ENCODE measurements around the gene MINDY4. TPM values are rescaled to one million over a fixed set of nuclear protein-coding genes. Genes with fewer than 3 reads are reported as not detected.

Gene MINDY4
- total RNA-seq = 6.6 and 18.3 TPM in 2 replicates

DNA sequence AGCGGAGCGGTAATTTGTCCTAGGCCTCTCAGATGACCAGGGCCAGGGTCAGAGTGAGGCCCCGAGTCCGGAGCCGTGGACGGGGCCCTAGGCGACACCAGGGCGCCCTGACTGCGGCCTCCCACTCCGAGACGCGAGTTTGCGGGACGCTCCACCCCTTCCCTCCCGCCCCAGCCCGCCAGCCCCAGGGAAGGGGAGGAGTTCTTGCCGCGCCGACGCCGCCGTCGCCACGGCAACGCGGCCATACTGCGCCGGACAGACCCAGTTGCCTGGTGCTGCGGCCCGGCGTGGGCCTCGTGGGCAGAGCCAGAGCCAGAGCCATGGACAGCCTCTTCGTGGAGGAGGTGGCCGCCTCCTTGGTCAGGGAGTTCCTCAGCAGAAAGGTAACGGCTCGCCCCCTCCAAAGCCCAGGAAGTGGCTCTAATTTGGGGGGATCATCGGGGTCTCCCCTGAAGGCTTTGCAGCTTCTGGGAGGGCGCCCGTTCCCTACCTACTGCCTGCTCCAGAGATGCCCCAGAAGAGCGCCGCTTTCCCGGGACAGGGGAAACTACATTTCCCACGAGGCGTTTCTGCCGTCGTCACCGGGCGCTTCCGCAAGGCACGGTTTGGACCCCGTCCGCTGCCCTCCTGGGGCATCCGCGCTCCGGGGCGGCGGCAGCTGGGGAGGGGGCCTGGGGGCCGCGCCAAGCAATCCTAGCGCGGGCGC is at the start of gene MINDY4:
Gene MINDY4 (plus strand): TSS at position 244 of the 706 bp plus-strand sequence. CDS start 77 bp downstream, at position 321.

GRCh38 chr7:30751696-30752273 is 19.4 kb upstream of the MINDY4 start, which contains the start of gene INMT:
INMT (plus strand) TSS chr7:30752135; CDS start chr7:30752151, 16 bp downstream.

GRCh38 chr7:30911561-30911969 is 140.3 kb downstream of the MINDY4 start, which contains the start of gene AQP1:
AQP1 (plus strand) TSS chr7:30911853; CDS start chr7:30911910, 57 bp downstream.

Other genes with a start within 250 kb of the MINDY4 start
- 347 and 788 TPM in 2 replicates for gene GARS1, start 176.5 kb upstream of the MINDY4 start, total RNA-seq
- gene CRHR2, start 89.0 kb upstream of the MINDY4 start, total RNA-seq = not detected in 2 replicates
- 1.1 and 17.8 TPM in 2 replicates for gene INMT, start 19.3 kb upstream of the MINDY4 start, total RNA-seq
- gene AQP1, start 140.4 kb downstream of the MINDY4 start, total RNA-seq = 2.6 and 3.9 TPM in 2 replicates
- not detected in 2 replicates for gene GHRHR, start 192.5 kb downstream of the MINDY4 start, total RNA-seq

Data from placental pericyte (primary cell).